ENCODE results near the gene POU3F2.

Gene POU3F2

GRCh38 chr6:98842342-98843180, 8.2 kb downstream of the POU3F2 start:
- H3K14ac ChIP-seq (ENCODE audit: low read length): no peak overlapping the region
- no CpG with 5 or more reads among the region's 44 CpGs for WGBS (ENCODE audit: extremely low coverage, insufficient coverage, insufficient read length)
- no peak overlapping the region for H2AFZ ChIP-seq (ENCODE audit: insufficient read depth, low read length, poor library complexity)
- H3K36me3 ChIP-seq (ENCODE audit: control insufficient read depth in 1 of 2, insufficient read depth in 2 of 2, low read length in 2 of 2): no peaks in the 10 kb centered on the region
- no peak overlapping the region for H2AK5ac ChIP-seq (ENCODE audit: low read length)
- peaks cover 0 to 4% of the 10 kb centered on the region in 2 experiments for H3K4me1 ChIP-seq (ENCODE audit: control insufficient read depth in 1 of 2, insufficient read depth in 2 of 2, low read length in 2 of 2)
- no peaks in the 10 kb centered on the region for H3K79me1 ChIP-seq (ENCODE audit: low read length)
- no peak overlapping the region for H3K9ac ChIP-seq (ENCODE audit: low read length)
- H3K27me3 ChIP-seq (ENCODE audit: insufficient read depth, low read length): peaks cover 46% of the 10 kb centered on the region
- no peak overlapping the region for H3K4me2 ChIP-seq (ENCODE audit: low read length)
- no peak overlapping the region for H3K4ac ChIP-seq (ENCODE audit: low read depth, low read length)
- no peak overlapping the region for H2BK120ac ChIP-seq (ENCODE audit: insufficient read depth, low read length, poor library complexity)
- no peak for DNase-seq
- H4K8ac ChIP-seq (ENCODE audit: low read depth, low read length): no peak overlapping the region
- H3K9me3 ChIP-seq (ENCODE audit: insufficient read depth, low read depth, low read length): peaks cover 5% of the 10 kb centered on the region
- H3K23ac ChIP-seq (ENCODE audit: low read length): no peak overlapping the region
- no peak overlapping the region for H3K27ac ChIP-seq (ENCODE audit: low read depth, low read length)
- H3K18ac ChIP-seq (ENCODE audit: low read length): no peak overlapping the region
- no peaks in the 10 kb centered on the region for H3K79me2 ChIP-seq (ENCODE audit: control insufficient read depth, insufficient read depth, low read length, poor library complexity)
- H2BK12ac ChIP-seq (ENCODE audit: low read length): no peak overlapping the region
- H3K4me3 ChIP-seq (ENCODE audit: low read depth, low read length): no peak overlapping the region
- no peak overlapping the region for H2BK5ac ChIP-seq (ENCODE audit: low read depth, low read length, poor library complexity)
- no peak overlapping the region for H4K12ac ChIP-seq (ENCODE audit: low read depth, low read length)
- no peak overlapping the region for H4K91ac ChIP-seq (ENCODE audit: low read depth, low read length)

- Histone ChIP-seq H3K79me1 (ENCODE audit: low read length) (no peaks in the 10 kb centered on the region), H3K79me2 (ENCODE audit: control insufficient read depth, insufficient read depth, low read length, poor library complexity) (no peaks in the 10 kb centered on the region), H3K27ac (ENCODE audit: low read depth, low read length) (no peak overlapping the region), H2AFZ (ENCODE audit: insufficient read depth, low read length, poor library complexity) (no peak overlapping the region), H4K8ac (ENCODE audit: low read depth, low read length) (no peak overlapping the region), H3K9me3 (ENCODE audit: insufficient read depth, low read depth, low read length) (peaks cover 4% of the 10 kb centered on the region), H3K4me3 (ENCODE audit: low read depth, low read length) (no peak overlapping the region), H3K18ac (ENCODE audit: low read length) (no peak overlapping the region), H3K9ac (ENCODE audit: low read length) (no peak overlapping the region), H3K36me3 (ENCODE audit: control insufficient read depth in 1 of 2, insufficient read depth in 2 of 2, low read length in 2 of 2) (no peaks in the 10 kb centered on the region), H3K23ac (ENCODE audit: low read length) (no peak overlapping the region), H3K14ac (ENCODE audit: low read length) (no peak overlapping the region), H3K4ac (ENCODE audit: low read depth, low read length) (no peak overlapping the region), H3K4me1 (ENCODE audit: control insufficient read depth in 1 of 2, insufficient read depth in 2 of 2, low read length in 2 of 2) (peaks cover 0 to 4% of the 10 kb centered on the region in 2 experiments), H4K12ac (ENCODE audit: low read depth, low read length) (no peak overlapping the region), H2BK12ac (ENCODE audit: low read length) (no peak overlapping the region), H2BK5ac (ENCODE audit: low read depth, low read length, poor library complexity) (no peak overlapping the region), H2BK120ac (ENCODE audit: insufficient read depth, low read length, poor library complexity) (no peak overlapping the region), H2AK5ac (ENCODE audit: low read length) (no peak overlapping the region), H4K91ac (ENCODE audit: low read depth, low read length) (no peak overlapping the region), H3K4me2 (ENCODE audit: low read length) (peak overlapping the region; percentile 49), H3K27me3 (ENCODE audit: insufficient read depth, low read length) (peaks cover 46% of the 10 kb centered on the region)
- DNase-seq: no peak
- no CpG with 5 or more reads among the region's 53 CpGs for WGBS (ENCODE audit: extremely low coverage, insufficient coverage, insufficient read length)
These were observed 9.2 kb downstream of the POU3F2 start for GRCh38 chr6:98843271-98844243.

- Histone ChIP-seq H2AK5ac (ENCODE audit: low read length) (no peak overlapping the region), H3K27me3 (ENCODE audit: insufficient read depth, low read length) (peaks cover 46% of the 10 kb centered on the region), H3K36me3 (ENCODE audit: control insufficient read depth in 1 of 2, insufficient read depth in 2 of 2, low read length in 2 of 2) (no peaks in the 10 kb centered on the region), H3K4me2 (ENCODE audit: low read length) (peak overlapping the region; percentile 52), H2AFZ (ENCODE audit: insufficient read depth, low read length, poor library complexity) (no peak overlapping the region), H3K27ac (ENCODE audit: low read depth, low read length) (no peak overlapping the region), H2BK120ac (ENCODE audit: insufficient read depth, low read length, poor library complexity) (no peak overlapping the region), H3K9me3 (ENCODE audit: insufficient read depth, low read depth, low read length) (peaks cover 4% of the 10 kb centered on the region), H4K8ac (ENCODE audit: low read depth, low read length) (no peak overlapping the region), H3K23ac (ENCODE audit: low read length) (no peak overlapping the region), H3K14ac (ENCODE audit: low read length) (no peak overlapping the region), H3K18ac (ENCODE audit: low read length) (no peak overlapping the region), H2BK12ac (ENCODE audit: low read length) (no peak overlapping the region), H3K4ac (ENCODE audit: low read depth, low read length) (no peak overlapping the region), H4K91ac (ENCODE audit: low read depth, low read length) (no peak overlapping the region), H2BK5ac (ENCODE audit: low read depth, low read length, poor library complexity) (no peak overlapping the region), H3K79me1 (ENCODE audit: low read length) (no peaks in the 10 kb centered on the region), H3K79me2 (ENCODE audit: control insufficient read depth, insufficient read depth, low read length, poor library complexity) (no peaks in the 10 kb centered on the region), H4K12ac (ENCODE audit: low read depth, low read length) (no peak overlapping the region), H3K9ac (ENCODE audit: low read length) (no peak overlapping the region), H3K4me3 (ENCODE audit: low read depth, low read length) (no peak overlapping the region), H3K4me1 (ENCODE audit: control insufficient read depth in 1 of 2, insufficient read depth in 2 of 2, low read length in 2 of 2) (peaks cover 0 to 4% of the 10 kb centered on the region in 2 experiments)
- no peak for DNase-seq
- no CpG with 5 or more reads among the region's 51 CpGs for WGBS (ENCODE audit: extremely low coverage, insufficient coverage, insufficient read length)
These were observed 10.2 kb downstream of the POU3F2 start for GRCh38 chr6:98844244-98845210.

Measured in trophoblast cell (in vitro differentiated cells and primary cell).